ENCODE measurements around the gene SLC25A39. TPM values are rescaled to one million over a fixed set of nuclear protein-coding genes. Genes with fewer than 3 reads are reported as not detected.

The SLC25A39 gene
- total and polyA plus RNA-seq, 9 of the 15 experiments (the other 6 are each of a cell fraction or from before 2014, with no cell fraction given) = 4.8 to 267 (median 140) TPM

DNA sequence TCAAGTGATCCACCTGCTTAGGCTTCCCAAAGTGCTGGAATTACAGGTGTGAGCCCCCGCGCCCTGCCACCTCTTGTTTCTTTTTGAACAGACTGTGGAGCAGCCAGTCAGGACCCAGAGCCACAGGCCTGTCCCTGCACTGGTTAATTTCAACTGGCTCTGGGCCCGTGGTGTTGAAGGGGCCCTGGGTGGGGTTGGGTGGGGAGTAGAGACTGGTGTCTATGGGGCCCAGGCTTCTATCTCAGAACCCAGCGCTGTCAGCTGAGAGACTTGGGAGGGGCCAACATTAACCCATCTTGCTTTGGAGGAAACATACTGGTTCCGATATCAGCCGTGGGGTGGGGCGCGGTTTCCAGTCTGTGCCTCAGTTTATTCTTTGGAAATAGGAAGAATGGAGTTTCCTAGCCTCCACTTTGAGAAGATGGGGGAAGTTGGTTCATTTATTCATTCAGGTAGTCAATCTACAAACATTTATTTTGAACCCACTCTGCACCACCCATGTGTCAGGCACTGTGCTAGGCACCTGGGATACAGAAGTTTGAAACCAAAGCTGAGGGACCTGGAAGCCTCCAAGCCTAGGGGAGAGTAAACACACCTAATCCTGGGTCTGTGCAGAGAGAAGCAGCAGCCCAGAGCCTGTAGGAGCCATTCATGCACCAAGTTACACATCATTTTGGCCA, 41.1 kb downstream of the SLC25A39 start (continued):
- TF ChIP-seq ARHGAP35 (IDR thresholded peaks at IDR 0.05; ENCODE audit: partially characterized antibody) (no peak), CEBPB (tag; IDR thresholded peaks at IDR 0.05) (no peak), MYC (IDR thresholded peaks at IDR 0.05; ENCODE audit: low read depth, low read length) (no peak), MYC (CRISPR knock-in tag; IDR thresholded peaks at IDR 0.05; ENCODE audit: borderline replicate concordance, low read depth) (no peak), SIX5 (IDR thresholded peaks at IDR 0.05; ENCODE audit: borderline replicate concordance in 1 of 2, insufficient read depth in 1 of 2, low read depth in 1 of 2, low read length in 2 of 2) (no peak), RAD21 (CRISPR knock-in tag; conservative IDR thresholded peaks at IDR 0.05 in 1 of 2, IDR thresholded peaks at IDR 0.05 in 1 of 2) (no peak), TBP (optimal IDR thresholded peaks at IDR 0.05; ENCODE audit: low read depth, low read length) (no peak), ARID3B (CRISPR knock-in tag; IDR thresholded peaks at IDR 0.05; ENCODE audit: borderline replicate concordance) (no peak), PHF8 (IDR thresholded peaks at IDR 0.05; ENCODE audit: borderline replicate concordance, low read length) (no peak), ZNF3 (CRISPR knock-in tag; IDR thresholded peaks at IDR 0.05) (peak; percentile 60; the same call in 1 of the 2 replicates), BRF1 (IDR thresholded peaks at IDR 0.05; ENCODE audit: borderline replicate concordance, extremely low read depth, insufficient read length) (no peak), HEY1 (CRISPR knock-in tag; IDR thresholded peaks at IDR 0.05; ENCODE audit: borderline replicate concordance) (no peak), KHSRP (IDR thresholded peaks at IDR 0.05) (no peak), TAF9B (IDR thresholded peaks at IDR 0.05; ENCODE audit: partially characterized antibody) (no peak), FOXP1 (CRISPR knock-in tag; IDR thresholded peaks at IDR 0.05) (no peak), ZNF384 (IDR thresholded peaks at IDR 0.05; ENCODE audit: low read depth, low read length) (no peak), L3MBTL2 (IDR thresholded peaks at IDR 0.05) (no peak), DACH1 (IDR thresholded peaks at IDR 0.05; ENCODE audit: partially characterized antibody) (no peak), BDP1 (IDR thresholded peaks at IDR 0.05; ENCODE audit: insufficient read depth, insufficient read length) (no peak), JUN (IDR thresholded peaks at IDR 0.05; ENCODE audit: borderline replicate concordance, low read depth, low read length) (no peak), JUN (CRISPR knock-in tag; IDR thresholded peaks at IDR 0.05; ENCODE audit: borderline replicate concordance) (no peak)
